Activated CD8-positive, alpha-beta memory T cell treated with anti-CD3 and anti-CD28 coated beads for 24 hours (primary cell): ENCODE results near the gene DLX5.

Experiments
- DNase-seq: peaks from one replicate; pipeline ENCODE4 v3.0.0-alpha.2; 2020

Gene DLX5

GRCh38 chr7:96987719-96988118 is 36.9 kb downstream of the DLX5 start:
- no peak for DNase-seq

- no peak for DNase-seq
These were observed 37.7 kb downstream of the DLX5 start for GRCh38 chr7:96986901-96987300.

GRCh38 chr7:96985992-96986391 is 38.6 kb downstream of the DLX5 start:
- DNase-seq, result no peak

DNA sequence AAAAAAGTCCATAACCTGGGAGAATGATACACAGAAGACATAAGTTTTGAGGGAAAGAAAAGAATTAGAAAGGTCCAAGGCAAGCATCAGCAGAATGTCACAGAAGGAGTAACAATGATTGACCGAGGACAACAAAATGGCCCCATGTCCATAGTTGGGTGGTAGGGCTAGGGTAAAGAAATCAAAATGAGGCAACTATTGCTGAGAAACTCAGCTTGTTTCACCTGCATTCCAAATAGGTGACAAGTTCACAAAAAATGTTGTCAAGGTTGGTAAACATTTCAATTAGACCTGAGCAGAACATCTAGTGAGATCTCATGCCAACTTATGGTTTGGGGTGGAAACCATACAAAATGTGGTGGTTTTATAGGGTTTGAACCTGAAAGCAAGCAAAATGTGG is 42.0 kb downstream of the DLX5 start:
- DNase-seq, result no peak

DNA sequence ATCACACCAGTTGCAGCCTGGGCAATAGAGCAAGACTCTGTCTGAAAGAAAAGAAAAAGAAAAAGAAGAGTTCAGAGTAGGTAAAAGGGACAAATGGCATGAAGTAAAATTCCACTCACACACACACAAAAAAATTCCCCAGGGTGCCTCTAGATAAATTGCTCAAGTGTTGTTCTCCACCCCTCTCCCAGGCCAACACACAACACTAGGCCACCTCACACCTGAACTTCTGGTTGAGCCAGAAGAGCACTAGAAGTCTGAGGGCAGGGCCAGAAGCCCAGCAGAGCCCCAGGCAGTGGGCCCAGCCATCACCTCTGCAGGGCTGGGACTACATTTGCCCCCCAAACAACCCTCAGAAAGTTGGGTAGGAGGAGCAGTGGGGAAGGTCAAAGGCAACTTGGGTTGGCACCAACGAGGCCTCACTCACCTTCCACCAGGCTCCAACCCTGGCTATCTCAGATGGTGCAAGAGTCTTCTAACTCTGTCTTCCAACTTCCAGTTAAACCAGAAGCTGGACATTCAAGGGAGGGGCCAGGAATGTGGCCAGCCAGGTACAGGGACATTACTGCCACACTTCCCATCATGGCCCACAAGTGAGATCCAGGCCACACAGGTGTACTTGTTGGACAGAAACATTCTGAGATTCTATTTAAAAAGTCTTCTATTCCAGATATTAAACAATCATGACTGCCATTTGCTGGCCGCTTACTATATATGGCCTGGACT is 44.9 kb downstream of the DLX5 start:
- no peak for DNase-seq

GRCh38 chr7:96977445-96977844 is 47.2 kb downstream of the DLX5 start:
- no peak for DNase-seq

GRCh38 chr7:96976106-96976505 is 48.5 kb downstream of the DLX5 start:
- no peak for DNase-seq

DNA sequence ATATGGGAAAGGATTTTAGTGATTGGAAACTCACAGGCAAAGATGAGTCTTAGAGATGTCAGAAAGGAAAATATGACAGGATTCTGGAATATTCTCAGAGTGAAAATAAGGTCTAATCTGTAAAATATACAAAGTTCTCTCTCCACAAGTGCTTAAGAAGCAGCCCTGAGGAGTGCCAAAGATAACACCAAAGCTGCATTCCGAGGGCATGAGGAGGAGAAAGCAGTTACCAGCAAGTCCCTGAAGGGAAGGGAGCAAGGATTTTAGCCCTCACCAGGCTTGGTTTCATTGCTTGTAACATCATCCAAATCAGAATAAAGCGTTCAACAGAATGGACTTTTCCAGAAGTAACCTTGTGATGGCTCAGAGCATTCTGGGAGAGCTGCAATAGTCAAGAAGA is 50.6 kb downstream of the DLX5 start:
- no peak for DNase-seq

DNA sequence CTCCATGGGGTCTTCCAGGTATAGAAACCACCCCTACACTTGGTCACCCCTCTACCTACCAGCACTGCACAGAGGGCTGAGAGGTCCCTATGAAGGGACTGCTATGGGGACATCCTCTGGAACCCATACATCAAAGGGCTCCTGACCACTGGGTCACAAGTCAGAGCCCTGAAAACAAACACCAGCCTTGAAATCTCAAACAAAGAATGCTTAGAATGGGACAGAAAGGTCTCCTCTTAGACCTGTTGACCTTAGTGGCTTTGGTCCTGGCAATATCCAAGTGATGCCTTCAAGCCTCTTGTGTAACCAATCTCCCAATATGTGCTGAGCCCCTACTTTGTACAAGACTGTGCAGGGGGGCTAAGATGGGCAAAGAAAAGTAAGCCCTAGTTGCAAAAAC is 53.9 kb downstream of the DLX5 start:
- no peak for DNase-seq
